Measurements from ENCODE around the gene SSU72.

SSU72 gene

DNA sequence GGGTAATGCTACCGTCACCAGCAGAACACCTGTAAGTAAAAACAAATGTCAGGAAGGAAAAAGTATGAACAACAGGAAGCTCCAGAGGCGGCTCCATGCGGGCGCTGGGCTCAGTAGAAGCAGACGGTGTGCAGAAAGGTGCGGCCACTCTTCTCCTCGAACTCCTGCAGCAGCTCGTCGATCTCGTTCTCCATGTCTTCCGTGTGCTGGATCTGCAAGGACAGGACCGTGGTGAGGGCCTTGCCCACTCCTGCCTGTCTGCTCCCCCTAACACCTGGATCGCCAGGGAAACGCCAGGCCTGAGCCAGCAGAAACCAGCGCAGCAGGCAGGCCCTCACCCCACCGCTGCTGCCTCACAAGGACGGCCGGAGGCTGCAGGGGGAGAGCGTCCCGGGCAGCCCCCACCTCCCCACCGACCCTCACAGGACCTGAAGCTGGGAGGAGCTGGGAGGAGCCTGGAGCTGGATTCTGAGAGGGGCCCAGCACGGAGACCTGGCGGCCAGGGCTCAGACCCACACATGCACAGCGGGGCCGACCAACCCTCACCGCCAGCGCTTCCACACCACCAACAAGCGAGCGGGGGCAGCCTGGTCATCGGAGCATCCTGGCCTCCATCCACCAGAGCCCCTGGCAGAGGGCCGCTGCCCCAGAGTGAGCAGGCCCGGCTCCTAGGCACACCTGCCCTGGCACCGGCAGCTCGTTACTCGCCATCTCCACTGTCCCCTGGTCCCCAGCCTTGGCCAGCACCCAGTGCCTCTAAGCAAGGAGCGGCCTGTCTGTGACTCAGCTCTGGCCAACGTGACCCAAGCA, 32.5 kb downstream of the SSU72 start:
- Histone ChIP-seq H3K36me3 (ENCODE audit: control insufficient read depth, insufficient read depth, low read length) (peaks cover 43% of the 10 kb centered on the region), H3K9me3 (ENCODE audit: control insufficient read depth, insufficient read depth, low read length) (no peaks in the 10 kb centered on the region), H3K4me1 (ENCODE audit: control insufficient read depth, insufficient read depth, low read length) (no peaks in the 10 kb centered on the region), H3K4me3 (ENCODE audit: low read depth, low read length) (no peak overlapping the region), H3K9ac (ENCODE audit: low read depth, low read length) (no peak overlapping the region), H3K27me3 (ENCODE audit: control insufficient read depth, insufficient read depth, low read length) (no peaks in the 10 kb centered on the region)

DNA sequence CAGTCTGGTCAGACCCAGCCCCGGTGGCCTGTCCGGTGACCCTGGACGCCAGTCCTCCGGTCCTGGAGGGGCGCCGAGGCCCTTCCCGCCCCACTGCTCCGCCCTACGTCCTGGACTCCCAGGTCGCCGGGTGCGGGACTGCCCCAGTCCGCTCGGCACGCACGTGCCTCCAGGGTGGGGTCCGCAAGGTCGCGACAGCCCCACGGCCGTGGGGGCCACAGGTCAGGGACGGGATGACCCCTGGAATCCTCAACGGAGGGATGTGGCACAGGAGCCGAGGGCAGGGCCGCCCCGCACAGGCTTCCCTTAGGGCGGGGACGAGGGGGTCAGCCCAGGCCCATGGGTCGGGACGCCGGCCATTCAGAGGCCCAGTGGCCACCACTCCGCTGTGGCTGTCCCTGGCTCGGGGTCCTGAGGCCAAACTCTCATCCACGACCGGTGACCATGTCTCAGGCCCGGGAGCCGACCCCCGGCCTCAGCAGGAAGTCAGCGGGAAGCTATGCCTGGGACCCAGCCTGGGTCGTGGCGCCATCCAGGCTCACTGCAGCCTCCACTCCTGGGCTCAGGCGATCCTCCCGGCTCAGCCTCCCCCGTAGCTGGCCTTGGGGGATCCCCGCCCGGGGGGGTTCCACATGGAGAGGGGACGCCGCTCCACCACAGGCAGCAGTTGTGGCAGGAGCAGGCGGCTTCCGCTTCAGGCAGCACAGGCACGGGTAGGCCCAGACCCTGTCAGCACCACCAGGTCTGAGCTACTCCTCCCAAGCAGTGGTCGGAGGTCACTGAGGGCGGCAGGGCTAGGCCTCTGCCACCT, 33.6 kb downstream of the SSU72 start:
- no peaks in the 10 kb centered on the region for H3K27me3 ChIP-seq (ENCODE audit: control insufficient read depth, insufficient read depth, low read length)
- peaks cover 39% of the 10 kb centered on the region for H3K36me3 ChIP-seq (ENCODE audit: control insufficient read depth, insufficient read depth, low read length)
- no peaks in the 10 kb centered on the region for H3K4me1 ChIP-seq (ENCODE audit: control insufficient read depth, insufficient read depth, low read length)
- H3K9ac ChIP-seq (ENCODE audit: low read depth, low read length): peak overlapping the region; percentile 73
- H3K9me3 ChIP-seq (ENCODE audit: control insufficient read depth, insufficient read depth, low read length): no peaks in the 10 kb centered on the region
- H3K4me3 ChIP-seq (ENCODE audit: low read depth, low read length): peak overlapping the region; percentile 46

DNA sequence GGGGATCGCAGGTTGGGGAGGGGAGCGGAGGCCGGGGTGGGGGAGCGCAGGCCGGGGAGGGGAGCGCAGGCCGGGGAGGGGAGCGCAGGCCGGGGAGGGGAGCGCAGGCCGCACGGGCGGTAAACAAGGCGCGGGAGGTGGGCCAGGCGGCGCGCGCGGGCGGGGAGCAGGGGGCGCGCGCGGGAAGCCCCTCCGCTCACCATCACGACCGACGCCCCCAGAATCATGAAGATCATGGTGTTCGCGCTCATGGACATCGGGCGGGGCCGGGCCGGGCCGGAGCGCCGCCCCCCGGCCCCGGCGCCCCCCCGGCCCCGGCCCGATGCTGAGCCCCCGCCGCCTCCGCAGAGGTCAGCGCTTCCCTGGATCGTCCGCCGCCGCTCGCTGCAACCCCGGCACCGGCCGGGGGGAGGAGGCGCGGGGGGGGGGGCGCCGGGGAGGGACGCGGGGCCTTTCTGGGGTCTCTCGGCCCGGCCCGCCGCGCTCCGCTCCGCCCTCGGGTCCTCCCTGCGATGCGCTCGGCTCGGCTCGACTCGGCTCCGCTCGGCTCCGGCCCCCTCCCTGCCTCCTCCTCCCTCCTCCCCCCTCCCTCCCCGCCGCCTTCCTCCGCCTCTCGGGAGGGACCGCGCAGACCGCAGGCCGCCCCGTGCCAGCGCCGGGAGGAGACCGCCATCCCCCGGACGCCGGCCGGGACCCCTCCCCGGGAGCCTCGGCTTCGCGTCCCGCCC, 34.4 kb downstream of the SSU72 start, which contains the start of gene TMEM240:
TMEM240 (minus strand) TSS at position 535 of the 728 bp plus-strand sequence; CDS start at position 257, 278 bp downstream.
- H3K36me3 ChIP-seq (ENCODE audit: control insufficient read depth, insufficient read depth, low read length): peaks cover 39% of the 10 kb centered on the region

DNA sequence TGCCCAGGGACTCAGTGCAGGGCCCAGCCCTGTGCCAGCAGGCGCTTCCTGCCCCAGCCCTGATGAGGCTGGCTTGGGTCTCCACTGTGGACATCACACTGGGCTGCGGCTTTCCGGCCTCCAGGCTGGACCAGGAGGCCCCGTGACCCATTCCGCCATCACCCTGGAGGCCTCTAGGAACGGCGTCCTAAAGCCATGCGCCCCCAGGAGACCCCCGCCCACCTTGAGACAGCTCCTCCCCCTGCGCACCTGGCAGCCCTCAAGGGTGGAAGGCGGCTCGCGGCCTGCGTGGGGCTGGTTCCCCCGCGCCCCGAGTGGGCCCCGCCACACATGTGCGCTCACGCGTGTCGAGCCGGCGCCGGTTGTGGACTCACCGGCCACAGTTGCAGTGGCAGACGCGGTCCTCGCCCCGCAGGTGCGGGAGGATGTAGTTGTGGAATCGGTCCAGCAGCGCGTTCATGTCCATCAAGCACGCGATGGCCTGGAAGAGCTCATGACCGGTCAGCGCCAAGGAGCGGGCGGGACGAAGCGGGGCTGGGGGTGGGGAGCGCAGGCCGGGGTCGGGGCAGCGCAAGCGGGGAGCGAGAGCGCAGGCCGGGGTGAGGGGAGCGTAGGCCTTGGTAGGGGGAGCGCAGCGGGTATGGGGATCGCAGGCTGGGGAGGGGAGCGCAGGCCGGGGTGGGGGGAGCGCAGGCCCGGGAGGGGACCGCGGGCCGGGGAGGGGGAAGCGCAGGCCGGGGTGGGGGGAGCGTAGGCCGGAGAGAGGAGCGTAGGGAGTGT, 35.2 kb downstream of the SSU72 start:
- H3K36me3 ChIP-seq (ENCODE audit: control insufficient read depth, insufficient read depth, low read length): peaks cover 37% of the 10 kb centered on the region
- no peaks in the 10 kb centered on the region for H3K9me3 ChIP-seq (ENCODE audit: control insufficient read depth, insufficient read depth, low read length)
- no peak overlapping the region for H3K9ac ChIP-seq (ENCODE audit: low read depth, low read length)
- H3K4me3 ChIP-seq (ENCODE audit: low read depth, low read length): peak overlapping the region; percentile 69
- H3K4me1 ChIP-seq (ENCODE audit: control insufficient read depth, insufficient read depth, low read length): no peaks in the 10 kb centered on the region
- no peaks in the 10 kb centered on the region for H3K27me3 ChIP-seq (ENCODE audit: control insufficient read depth, insufficient read depth, low read length)

More for the DNA sequence above, 34.4 kb downstream of the SSU72 start, which contains the start of gene TMEM240:
- Histone ChIP-seq H3K4me3 (ENCODE audit: low read depth, low read length) (peak within 1 kb of the TSS; percentile 69), H3K4me1 (ENCODE audit: control insufficient read depth, insufficient read depth, low read length) (no peaks in the 10 kb centered on the region), H3K27me3 (ENCODE audit: control insufficient read depth, insufficient read depth, low read length) (no peaks in the 10 kb centered on the region), H3K9ac (ENCODE audit: low read depth, low read length) (peak within 1 kb of the TSS; percentile 73), H3K9me3 (ENCODE audit: control insufficient read depth, insufficient read depth, low read length) (no peaks in the 10 kb centered on the region)

DNA sequence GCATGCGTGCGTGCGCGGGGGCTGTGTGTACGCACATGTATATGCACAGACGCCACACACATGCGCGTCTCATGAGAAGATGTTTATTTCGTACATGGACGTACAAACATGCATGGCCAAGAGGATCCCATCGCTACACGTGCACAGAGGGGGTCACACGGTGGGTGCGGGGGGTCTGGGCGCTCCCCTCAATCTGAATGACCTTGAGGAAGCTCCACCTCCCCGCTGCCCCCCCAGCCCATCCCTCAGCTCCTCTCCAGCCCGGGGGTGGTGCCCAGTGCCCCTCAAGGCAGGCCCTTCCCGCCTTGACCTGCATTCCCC, 35.7 kb downstream of the SSU72 start:
- peaks cover 34% of the 10 kb centered on the region for H3K36me3 ChIP-seq (ENCODE audit: control insufficient read depth, insufficient read depth, low read length)
- peak overlapping the region; percentile 69 for H3K4me3 ChIP-seq (ENCODE audit: low read depth, low read length)
- no peaks in the 10 kb centered on the region for H3K9me3 ChIP-seq (ENCODE audit: control insufficient read depth, insufficient read depth, low read length)
- no peak overlapping the region for H3K9ac ChIP-seq (ENCODE audit: low read depth, low read length)
- no peaks in the 10 kb centered on the region for H3K4me1 ChIP-seq (ENCODE audit: control insufficient read depth, insufficient read depth, low read length)
- H3K27me3 ChIP-seq (ENCODE audit: control insufficient read depth, insufficient read depth, low read length): no peaks in the 10 kb centered on the region

DNA sequence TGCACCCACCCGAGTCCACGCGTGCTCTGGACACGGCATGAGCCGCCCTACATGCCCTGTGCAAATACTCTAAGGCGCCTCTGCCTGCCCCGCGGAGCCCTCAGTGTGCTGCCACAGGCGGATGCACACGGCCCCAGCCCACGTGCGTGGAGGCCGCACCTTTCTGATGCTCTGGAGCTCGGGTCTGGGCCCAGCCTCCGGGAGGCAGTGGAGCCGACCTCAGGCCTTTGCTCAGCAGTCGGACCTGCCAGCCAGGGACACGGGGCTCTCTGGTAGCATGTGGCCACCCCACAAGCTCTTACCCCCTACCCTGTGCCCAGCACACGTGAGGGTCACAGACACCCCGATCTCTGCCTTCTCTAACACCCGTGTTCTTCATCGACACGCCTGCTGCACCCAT, 36.3 kb downstream of the SSU72 start:
- Histone ChIP-seq H3K27me3 (ENCODE audit: control insufficient read depth, insufficient read depth, low read length) (no peaks in the 10 kb centered on the region), H3K9ac (ENCODE audit: low read depth, low read length) (no peak overlapping the region), H3K4me3 (ENCODE audit: low read depth, low read length) (no peak overlapping the region), H3K9me3 (ENCODE audit: control insufficient read depth, insufficient read depth, low read length) (no peaks in the 10 kb centered on the region), H3K4me1 (ENCODE audit: control insufficient read depth, insufficient read depth, low read length) (no peaks in the 10 kb centered on the region), H3K36me3 (ENCODE audit: control insufficient read depth, insufficient read depth, low read length) (peaks cover 30% of the 10 kb centered on the region)

DNA sequence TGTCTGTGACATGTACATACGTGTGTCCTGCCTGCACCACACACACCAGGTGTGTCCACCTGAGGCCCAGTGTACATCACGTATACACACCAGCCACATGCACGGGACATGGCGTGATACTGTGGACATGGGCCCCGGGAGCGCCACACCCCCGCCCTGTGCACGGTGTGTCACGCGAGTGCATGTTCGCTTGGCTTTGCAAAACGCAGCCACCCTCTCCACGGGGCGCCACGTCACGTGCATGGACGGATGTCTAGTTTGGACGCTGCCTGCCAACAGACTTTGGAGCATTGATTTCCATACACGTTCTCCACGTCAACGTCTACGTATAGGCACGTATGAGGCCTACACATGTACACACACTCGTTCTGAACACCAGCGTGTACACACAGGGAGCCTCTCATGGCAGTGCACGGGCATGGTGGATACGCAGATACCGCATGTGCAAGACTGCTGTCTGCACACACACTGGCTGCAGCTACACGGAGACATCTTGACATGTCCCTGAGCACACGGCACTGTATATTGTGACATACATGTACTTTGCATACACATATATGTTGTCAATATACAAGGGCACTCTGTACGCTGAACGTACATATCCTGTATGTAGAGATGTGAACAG, 36.9 kb downstream of the SSU72 start:
- no peak overlapping the region for H3K4me3 ChIP-seq (ENCODE audit: low read depth, low read length)
- H3K9me3 ChIP-seq (ENCODE audit: control insufficient read depth, insufficient read depth, low read length): no peaks in the 10 kb centered on the region
- no peak overlapping the region for H3K9ac ChIP-seq (ENCODE audit: low read depth, low read length)
- H3K27me3 ChIP-seq (ENCODE audit: control insufficient read depth, insufficient read depth, low read length): no peaks in the 10 kb centered on the region
- H3K36me3 ChIP-seq (ENCODE audit: control insufficient read depth, insufficient read depth, low read length): peaks cover 24% of the 10 kb centered on the region
- no peaks in the 10 kb centered on the region for H3K4me1 ChIP-seq (ENCODE audit: control insufficient read depth, insufficient read depth, low read length)

DNA sequence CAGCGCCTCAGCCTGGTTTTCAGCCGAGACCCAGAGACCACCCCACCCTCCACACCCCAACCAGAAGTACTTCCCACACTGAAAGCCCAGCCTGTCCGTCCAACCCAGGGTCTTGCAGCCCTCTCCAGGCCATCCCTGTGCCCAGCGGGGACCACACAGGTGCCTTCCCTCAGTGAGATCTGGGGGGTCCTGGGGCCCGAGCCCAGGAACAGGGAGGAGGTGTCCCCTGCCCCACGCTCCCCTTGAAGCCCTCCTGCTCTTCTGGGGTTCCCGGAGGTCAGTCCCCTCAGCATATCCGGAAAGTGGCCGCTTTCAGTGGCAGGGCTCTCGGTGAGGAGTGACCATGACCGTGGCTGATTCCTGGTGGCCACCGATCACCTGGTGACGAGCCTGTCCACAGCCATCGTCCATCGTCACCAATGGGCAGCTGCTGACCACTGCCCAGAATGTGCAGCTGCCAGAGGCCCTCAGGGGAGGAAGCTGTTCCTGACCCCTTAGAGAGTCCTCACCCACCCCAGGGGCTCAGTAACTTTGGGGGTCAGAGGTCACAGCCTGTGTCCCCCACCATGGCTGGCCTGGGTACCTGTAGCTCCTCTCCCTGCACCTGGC, 37.6 kb downstream of the SSU72 start:
- peak overlapping the region; percentile 5 for H3K9ac ChIP-seq (ENCODE audit: low read depth, low read length)
- no peaks in the 10 kb centered on the region for H3K4me1 ChIP-seq (ENCODE audit: control insufficient read depth, insufficient read depth, low read length)
- H3K36me3 ChIP-seq (ENCODE audit: control insufficient read depth, insufficient read depth, low read length): peaks cover 18% of the 10 kb centered on the region
- no peaks in the 10 kb centered on the region for H3K9me3 ChIP-seq (ENCODE audit: control insufficient read depth, insufficient read depth, low read length)
- H3K4me3 ChIP-seq (ENCODE audit: low read depth, low read length): no peak overlapping the region
- H3K27me3 ChIP-seq (ENCODE audit: control insufficient read depth, insufficient read depth, low read length): no peaks in the 10 kb centered on the region

DNA sequence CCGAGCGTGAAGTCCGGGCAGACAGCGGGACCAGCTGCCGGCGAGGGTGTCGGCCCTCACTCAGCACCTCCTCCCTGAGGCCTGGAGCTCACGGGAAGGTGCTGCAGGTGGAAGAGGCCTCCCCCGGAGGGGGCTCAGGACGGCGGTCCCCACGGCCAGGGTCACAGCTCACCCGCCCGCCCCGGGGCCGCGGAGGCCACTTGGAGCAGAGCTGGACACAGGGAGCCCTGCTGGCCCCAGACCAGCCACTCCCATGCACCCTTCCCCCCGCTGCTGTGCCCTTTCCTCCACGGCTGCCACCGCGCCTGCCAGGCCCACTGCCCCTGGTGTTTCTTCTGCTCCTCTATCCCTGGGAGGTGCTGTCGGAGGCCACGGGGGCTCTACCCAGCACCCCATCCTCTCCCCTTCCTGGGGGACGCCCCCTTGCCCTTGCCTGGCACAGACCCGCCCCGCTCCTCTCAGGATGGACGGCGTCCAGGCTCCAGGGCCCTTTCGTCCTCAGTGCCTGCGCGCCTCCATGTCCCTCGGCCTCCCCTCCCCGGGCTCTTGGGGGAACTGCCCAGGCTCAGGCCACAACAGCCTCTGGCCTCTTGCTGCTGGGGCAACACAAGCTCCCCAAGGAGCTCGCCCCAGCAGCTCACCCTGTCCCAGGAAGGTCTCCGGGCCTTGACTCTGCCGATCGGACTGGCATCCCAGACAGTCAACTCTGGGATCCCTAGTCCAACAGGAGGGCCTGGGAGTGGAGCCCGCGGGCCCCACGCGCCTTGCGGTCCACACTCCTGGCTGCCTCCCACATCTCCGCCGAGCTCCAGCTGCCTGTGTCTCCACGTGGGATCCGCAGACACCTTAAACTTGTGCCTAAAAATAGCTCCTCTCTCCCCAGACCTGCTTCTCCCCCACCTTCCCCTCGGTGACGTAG, 38.4 kb downstream of the SSU72 start:
- Histone ChIP-seq H3K9ac (ENCODE audit: low read depth, low read length) (peak overlapping the region; percentile 5), H3K4me3 (ENCODE audit: low read depth, low read length) (no peak overlapping the region), H3K9me3 (ENCODE audit: control insufficient read depth, insufficient read depth, low read length) (no peaks in the 10 kb centered on the region), H3K4me1 (ENCODE audit: control insufficient read depth, insufficient read depth, low read length) (no peaks in the 10 kb centered on the region), H3K36me3 (ENCODE audit: control insufficient read depth, insufficient read depth, low read length) (peaks cover 11% of the 10 kb centered on the region), H3K27me3 (ENCODE audit: control insufficient read depth, insufficient read depth, low read length) (no peaks in the 10 kb centered on the region)
